ENCODE results near the gene DDX47.
"Not testable (repeated sequence)": the region's sequence is repeated elsewhere in the genome, so short reads cannot be mapped to it uniquely, and the experiment has no call there.

DDX47 gene

DNA sequence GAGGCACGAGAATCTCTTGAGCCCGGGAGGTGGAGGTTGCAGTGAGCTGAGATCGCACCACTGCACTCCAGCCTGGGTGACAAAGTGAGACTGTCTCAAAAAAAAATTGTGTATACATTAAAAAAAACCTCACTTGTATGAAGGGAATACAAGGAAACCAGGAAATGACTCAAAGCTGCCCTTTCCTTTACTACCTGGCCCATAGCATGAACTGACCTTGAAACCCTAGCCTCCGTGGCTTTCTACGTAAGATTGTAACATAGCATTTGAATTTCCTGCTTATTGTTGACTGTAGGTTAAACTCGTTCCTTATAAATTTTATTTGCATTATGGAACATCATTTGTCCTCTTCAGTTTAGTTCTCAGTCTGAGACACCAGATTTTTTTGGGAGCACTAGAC, 9.1 kb upstream of the DDX47 start:
- DNase-seq (ENCODE audit: low read depth), result peak; percentile 86
- TF ChIP-seq, protein P1, sequence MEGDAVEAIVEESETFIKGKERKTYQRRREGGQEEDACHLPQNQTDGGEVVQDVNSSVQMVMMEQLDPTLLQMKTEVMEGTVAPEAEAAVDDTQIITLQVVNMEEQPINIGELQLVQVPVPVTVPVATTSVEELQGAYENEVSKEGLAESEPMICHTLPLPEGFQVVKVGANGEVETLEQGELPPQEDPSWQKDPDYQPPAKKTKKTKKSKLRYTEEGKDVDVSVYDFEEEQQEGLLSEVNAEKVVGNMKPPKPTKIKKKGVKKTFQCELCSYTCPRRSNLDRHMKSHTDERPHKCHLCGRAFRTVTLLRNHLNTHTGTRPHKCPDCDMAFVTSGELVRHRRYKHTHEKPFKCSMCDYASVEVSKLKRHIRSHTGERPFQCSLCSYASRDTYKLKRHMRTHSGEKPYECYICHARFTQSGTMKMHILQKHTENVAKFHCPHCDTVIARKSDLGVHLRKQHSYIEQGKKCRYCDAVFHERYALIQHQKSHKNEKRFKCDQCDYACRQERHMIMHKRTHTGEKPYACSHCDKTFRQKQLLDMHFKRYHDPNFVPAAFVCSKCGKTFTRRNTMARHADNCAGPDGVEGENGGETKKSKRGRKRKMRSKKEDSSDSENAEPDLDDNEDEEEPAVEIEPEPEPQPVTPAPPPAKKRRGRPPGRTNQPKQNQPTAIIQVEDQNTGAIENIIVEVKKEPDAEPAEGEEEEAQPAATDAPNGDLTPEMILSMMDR (IDR thresholded peaks at IDR 0.05; ENCODE audit: insufficient read depth, low read depth, low read length, missing control alignments), result no peak

DNA sequence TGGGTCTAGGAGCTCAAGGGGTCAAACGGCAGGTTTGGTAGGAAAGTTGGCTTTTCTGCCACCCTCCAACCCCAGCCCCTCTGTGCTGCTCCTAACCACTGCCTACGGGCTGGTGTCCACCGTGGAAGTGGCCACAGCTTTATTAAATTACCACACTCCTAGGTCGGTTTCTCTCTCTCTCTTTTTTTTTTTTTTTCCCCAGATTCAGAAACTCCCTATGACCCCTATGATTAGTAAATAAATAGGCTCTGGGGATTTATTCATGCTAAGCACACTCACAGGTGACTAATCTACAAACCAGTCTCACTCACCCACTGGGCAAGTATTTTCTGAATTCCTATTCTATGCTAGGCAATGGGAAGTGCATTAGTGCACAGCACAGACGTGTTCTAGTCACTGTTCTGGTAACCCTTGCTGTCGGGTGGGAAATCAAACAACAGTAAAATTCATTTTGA, 8.7 kb upstream of the DDX47 start:
- TF ChIP-seq, protein P1 (IDR thresholded peaks at IDR 0.05; ENCODE audit: insufficient read depth, low read depth, low read length, missing control alignments), result no peak
- peak; percentile 96 for DNase-seq (ENCODE audit: low read depth)

More for the DNA sequence above, 9.1 kb upstream of the DDX47 start:
- H3K4me3 ChIP-seq (ENCODE audit: low read length), result no peak overlapping the region

DNA sequence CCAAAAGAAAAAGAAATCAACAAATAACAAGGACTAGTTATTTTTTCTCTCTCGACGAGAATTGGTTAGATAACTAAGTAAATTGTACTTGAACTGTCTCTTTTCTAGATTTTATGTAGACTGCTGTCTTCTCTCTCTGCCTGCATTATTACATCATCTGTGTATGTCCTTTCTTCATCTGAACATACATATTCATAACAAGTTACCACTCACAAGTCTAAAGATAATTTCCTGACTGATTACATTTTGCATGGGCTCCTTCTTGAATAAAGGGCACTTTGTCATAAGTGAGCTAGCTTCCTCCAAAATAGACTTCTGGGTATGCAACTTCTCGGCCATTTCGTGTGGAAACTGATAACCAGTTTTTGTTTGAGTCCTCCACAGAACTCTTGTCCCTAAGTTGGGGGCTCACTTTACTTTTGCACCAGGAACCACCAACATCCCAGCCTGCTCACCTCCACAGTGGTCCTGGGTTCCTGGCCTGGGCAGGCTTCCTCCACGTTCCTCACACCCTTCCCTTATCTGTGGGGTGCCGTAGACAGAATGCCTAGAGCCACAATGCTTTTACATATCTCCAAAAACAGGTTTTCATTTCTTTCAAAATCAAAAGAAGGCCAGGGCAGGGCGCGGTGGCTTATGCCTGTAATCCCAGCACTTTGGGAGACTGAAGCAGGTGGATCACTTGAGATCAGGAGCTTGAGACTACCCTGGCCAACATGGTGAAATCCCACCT, 6.2 kb upstream of the DDX47 start:
- DNase-seq (ENCODE audit: low read depth), result no peak
- TF ChIP-seq, protein P1 (IDR thresholded peaks at IDR 0.05; ENCODE audit: insufficient read depth, low read depth, low read length, missing control alignments), result no peak
- H3K4me3 ChIP-seq (ENCODE audit: low read length), result no peak overlapping the region

More for the DNA sequence above, 8.7 kb upstream of the DDX47 start:
- H3K4me3 ChIP-seq (ENCODE audit: low read length), result no peak overlapping the region

DNA sequence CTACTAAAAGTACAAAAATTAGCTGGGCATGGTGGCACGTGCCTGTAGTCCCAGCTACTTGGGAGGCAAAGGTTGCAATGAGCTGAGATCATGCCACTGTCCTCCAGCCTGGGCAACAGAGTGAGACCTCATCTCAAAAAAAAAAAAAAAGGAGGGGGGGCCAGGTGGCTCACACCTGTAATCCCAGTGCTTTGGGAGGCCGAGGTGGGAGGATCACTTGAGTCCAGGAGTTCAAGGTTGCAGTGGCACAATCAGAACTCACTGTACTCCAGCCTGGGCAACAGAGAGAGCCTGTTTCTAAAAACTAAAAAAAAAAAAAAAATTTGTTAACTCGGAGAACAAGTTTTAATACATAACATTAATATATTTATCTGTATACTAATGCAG, 5.6 kb upstream of the DDX47 start:
- not testable (repeated sequence) for DNase-seq (ENCODE audit: low read depth); H3K4me3 ChIP-seq (ENCODE audit: low read length)

DNA sequence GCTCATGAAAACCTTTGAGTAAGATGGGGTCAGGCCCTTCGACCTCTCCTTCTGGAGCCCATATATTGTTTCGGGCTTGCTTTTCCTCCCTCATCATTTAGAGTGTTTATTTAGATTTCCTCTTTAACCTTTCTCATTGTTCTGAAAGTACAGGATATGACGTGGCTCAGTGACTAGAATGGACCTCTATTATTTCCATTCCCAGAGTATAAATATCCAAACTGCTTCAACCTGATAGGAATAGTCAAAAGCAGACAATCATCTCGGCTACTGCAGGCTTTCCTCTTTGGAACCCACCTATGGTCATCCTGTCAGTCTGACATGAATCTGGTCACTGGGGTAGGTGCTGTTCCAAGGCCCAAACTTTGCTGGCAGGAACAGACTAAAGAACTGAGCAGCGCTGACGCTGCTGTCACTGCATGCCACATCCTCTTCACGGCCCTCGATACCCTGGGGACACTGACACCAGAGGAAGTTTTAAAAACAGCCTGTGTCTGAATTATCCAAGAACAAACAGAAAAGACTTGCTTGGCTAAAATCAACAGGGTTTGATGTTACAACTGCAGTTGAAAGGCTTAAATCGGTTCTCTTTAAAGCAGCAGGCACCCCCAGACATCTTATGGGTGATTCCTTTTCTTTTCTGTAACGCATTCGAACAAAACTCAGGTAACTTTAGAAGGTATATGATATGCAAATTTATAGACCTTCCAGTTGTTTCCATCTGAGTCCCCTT, 5.0 kb upstream of the DDX47 start:
- no peak overlapping the region for H3K4me3 ChIP-seq (ENCODE audit: low read length)
- peak; percentile 23 for DNase-seq (ENCODE audit: low read depth)
- TF ChIP-seq, protein P1 (IDR thresholded peaks at IDR 0.05; ENCODE audit: insufficient read depth, low read depth, low read length, missing control alignments), result no peak

DNA sequence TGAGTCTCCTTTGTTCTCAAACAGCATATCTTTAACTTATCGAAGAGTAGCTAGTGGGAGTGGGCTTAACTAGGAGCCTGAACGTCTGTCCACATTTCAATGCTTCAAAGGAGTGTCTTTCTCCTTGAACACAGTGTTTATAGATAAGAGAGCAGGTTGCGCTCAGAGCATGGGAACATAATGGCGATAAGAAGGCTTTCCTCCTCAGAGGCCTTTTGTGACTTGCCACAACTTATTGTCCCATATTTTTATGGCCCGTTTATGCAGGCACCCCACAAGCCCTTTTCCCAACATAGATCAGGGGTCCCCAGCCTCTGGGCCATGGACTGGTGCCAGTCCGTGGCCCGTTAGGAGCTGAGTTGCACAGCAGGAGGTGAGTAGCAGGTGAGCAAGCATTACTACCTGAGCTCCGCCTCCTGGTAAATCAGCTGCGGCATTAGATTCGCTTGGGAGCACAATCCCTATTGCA, 2.6 kb upstream of the DDX47 start:
- no peak overlapping the region for H3K4me3 ChIP-seq (ENCODE audit: low read length)

DNA sequence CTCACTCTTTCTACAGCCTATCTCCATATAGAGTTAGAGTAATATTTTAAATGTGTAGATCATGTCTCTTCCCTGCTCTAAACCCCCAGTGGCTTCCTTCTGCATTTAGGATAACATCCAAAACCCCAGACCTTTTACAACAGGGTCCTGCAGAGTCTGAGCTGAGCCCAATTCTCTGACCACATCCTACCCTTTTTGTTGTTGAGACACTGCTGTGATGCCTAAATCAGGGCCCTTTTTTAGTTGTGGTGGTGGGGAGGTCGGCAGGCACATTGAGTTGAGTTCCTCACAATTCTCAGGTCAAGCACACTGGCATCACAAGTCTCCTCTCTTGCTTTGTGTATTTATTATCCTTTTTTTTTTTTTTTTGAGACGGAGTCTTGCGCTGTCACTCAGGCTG, 1.8 kb upstream of the DDX47 start:
- TF ChIP-seq, protein P1 (IDR thresholded peaks at IDR 0.05; ENCODE audit: insufficient read depth, low read depth, low read length, missing control alignments), result no peak
- DNase-seq (ENCODE audit: low read depth), result no peak

More for the DNA sequence above, 2.6 kb upstream of the DDX47 start:
- DNase-seq (ENCODE audit: low read depth), result no peak
- TF ChIP-seq, protein P1 (IDR thresholded peaks at IDR 0.05; ENCODE audit: insufficient read depth, low read depth, low read length, missing control alignments), result no peak

More for the DNA sequence above, 1.8 kb upstream of the DDX47 start:
- no peak overlapping the region for H3K4me3 ChIP-seq (ENCODE audit: low read length)
